Urinary bladder (tissue), 4 donors: ENCODE results near the gene DBNDD1. TPM values are rescaled to one million over a fixed set of nuclear protein-coding genes. Genes with fewer than 3 reads are reported as not detected.
A peak's percentile ranks its signal among the peaks of the same experiment; 100 is the strongest.
"Not testable (repeated sequence)": the region's sequence is repeated elsewhere in the genome, so short reads cannot be mapped to it uniquely, and the experiment has no call there.

Source experiments
- DNase-seq: peaks from one replicate; pipeline ENCODE4 v3.0.0-alpha.2; 2015; ENCODE audit errors: extremely low spot score
- H3K27ac ChIP-seq: one replicate; pipeline ENCODE4 v1.5.1; 2013; ENCODE audit warnings: low read depth, mild to moderate bottlenecking, moderate library complexity
- H3K36me3 ChIP-seq: one replicate; pipeline ENCODE4 v1.6.1; 2013; ENCODE audit warnings: mild to moderate bottlenecking, moderate library complexity; ENCODE audit not compliant: insufficient read depth
- H3K4me1 ChIP-seq: one replicate; pipeline ENCODE4 v1.6.1; 2013; ENCODE audit warnings: mild to moderate bottlenecking, moderate library complexity; ENCODE audit not compliant: insufficient read depth
- H3K4me3 ChIP-seq: one replicate; pipeline ENCODE4 v1.5.1; 2013; ENCODE audit warnings: low read depth, low read length
- WGBS: extraction: QIAGEN DNeasy Blood & Tissue Kit; methylation state at CpG from one replicate; pipeline ENCODE4 v1.1.7; 2013; 5-methylcytosine and 5-hydroxymethylcytosine counted together
- polyA plus RNA-seq: library from polyadenylated mRNA; stranded (reverse); fragments of 200-250 nt; gene quantifications from one replicate; pipeline ENCODE4 v1.2.3, GENCODE V29; 2013
- total RNA-seq: library from RNA; depleted of rRNA; stranded (reverse); fragments of >200 nt; gene quantifications from one replicate; pipeline ENCODE4 v1.2.3, GENCODE V29; 2014
- donor health status: healthy with polysubstance abuse.
- donor health status: healthy.

Gene DBNDD1
- total and polyA plus RNA-seq, 2 donors, result 0.26 to 1.4 TPM

GRCh38 chr16:89984216-89984615 is 35.0 kb downstream of the DBNDD1 start:
- no peaks in the 10 kb centered on the region for H3K4me1 ChIP-seq
- H3K27ac ChIP-seq, result no peak overlapping the region
- DNase-seq, result no peak
- peaks cover 6% of the 10 kb centered on the region for H3K36me3 ChIP-seq
- no peak overlapping the region for H3K4me3 ChIP-seq
- WGBS, result 92% methylated on average over 7 of the region's 7 CpGs

- Histone ChIP-seq H3K27ac (no peak overlapping the region), H3K4me3 (no peak overlapping the region), H3K4me1 (no peaks in the 10 kb centered on the region), H3K36me3 (peaks cover 4% of the 10 kb centered on the region)
- WGBS, result 86% methylated on average over 15 of the region's 15 CpGs
- no peak for DNase-seq
Observed at GRCh38 chr16:89983536-89983935, 35.7 kb downstream of the DBNDD1 start.

GRCh38 chr16:89982318-89982717 is 36.9 kb downstream of the DBNDD1 start:
- Histone ChIP-seq H3K4me1 (no peaks in the 10 kb centered on the region), H3K27ac (no peak overlapping the region), H3K36me3 (peaks cover 4% of the 10 kb centered on the region), H3K4me3 (no peak overlapping the region)
- DNase-seq, result no peak
- 86% methylated on average over 9 of the region's 9 CpGs for WGBS

- Histone ChIP-seq H3K4me3 (no peak overlapping the region), H3K4me1 (no peaks in the 10 kb centered on the region), H3K27ac (no peak overlapping the region), H3K36me3 (peaks cover 4% of the 10 kb centered on the region)
- WGBS, result 90% methylated on average over 8 of the region's 8 CpGs
- DNase-seq, result no peak
Observed at GRCh38 chr16:89981414-89981813, 37.8 kb downstream of the DBNDD1 start.

- H3K36me3 ChIP-seq, result no peaks in the 10 kb centered on the region
- no peak overlapping the region for H3K4me3 ChIP-seq
- 90% methylated on average over 2 of the region's 2 CpGs for WGBS
- H3K27ac ChIP-seq, result no peak overlapping the region
- no peak for DNase-seq
- peaks cover 3% of the 10 kb centered on the region for H3K4me1 ChIP-seq
Observed at GRCh38 chr16:89974870-89975269, 44.4 kb downstream of the DBNDD1 start.

GRCh38 chr16:89973654-89974335 is 45.5 kb downstream of the DBNDD1 start:
- Histone ChIP-seq H3K4me3 (no peak overlapping the region), H3K4me1 (peaks cover 3% of the 10 kb centered on the region), H3K27ac (no peak overlapping the region), H3K36me3 (no peaks in the 10 kb centered on the region)
- WGBS, result 93% methylated on average over 13 of the region's 13 CpGs
- no peak for DNase-seq

GRCh38 chr16:89973235-89973634 is 46.0 kb downstream of the DBNDD1 start:
- 14% methylated on average over 14 of the region's 14 CpGs for WGBS
- H3K27ac ChIP-seq, result peak overlapping the region; percentile 81

GRCh38 chr16:89972244-89973234 is 46.7 kb downstream of the DBNDD1 start:
- peaks cover 3% of the 10 kb centered on the region for H3K4me1 ChIP-seq
- no peaks in the 10 kb centered on the region for H3K36me3 ChIP-seq
- peak overlapping the region; percentile 81 for H3K27ac ChIP-seq
- peak overlapping the region; percentile 80 for H3K4me3 ChIP-seq
- peak; percentile 83 for DNase-seq
- WGBS, result under 1% methylated on average over 104 of the region's 104 CpGs

More at GRCh38 chr16:89973235-89973634, 46.0 kb downstream of the DBNDD1 start:
- Histone ChIP-seq H3K4me1 (peaks cover 3% of the 10 kb centered on the region), H3K4me3 (peak overlapping the region; percentile 80), H3K36me3 (no peaks in the 10 kb centered on the region)
- DNase-seq, result no peak

GRCh38 chr16:89971495-89972243 is 47.6 kb downstream of the DBNDD1 start:
- DNase-seq, result no peak
- Histone ChIP-seq H3K4me1 (peaks cover 3% of the 10 kb centered on the region), H3K4me3 (peak overlapping the region; percentile 80), H3K36me3 (no peaks in the 10 kb centered on the region), H3K27ac (no peak overlapping the region)
- 39% methylated on average over 42 of the region's 42 CpGs for WGBS

GRCh38 chr16:89969741-89970410 is 49.4 kb downstream of the DBNDD1 start:
- no peak overlapping the region for H3K27ac ChIP-seq
- H3K4me3 ChIP-seq, result no peak overlapping the region
- H3K4me1 ChIP-seq, result peaks cover 3% of the 10 kb centered on the region
- DNase-seq, result no peak
- H3K36me3 ChIP-seq, result no peaks in the 10 kb centered on the region
- WGBS, result 93% methylated on average over 6 of the region's 6 CpGs

GRCh38 chr16:89968074-89968473 is 51.2 kb downstream of the DBNDD1 start:
- not testable (repeated sequence) for DNase-seq, H3K27ac ChIP-seq, H3K4me3 ChIP-seq, H3K4me1 ChIP-seq, H3K36me3 ChIP-seq
- WGBS, result 89% methylated on average over 11 of the region's 11 CpGs

- 80% methylated on average over 5 of the region's 5 CpGs for WGBS
- H3K27ac ChIP-seq, DNase-seq, H3K36me3 ChIP-seq, H3K4me3 ChIP-seq, H3K4me1 ChIP-seq: not testable (repeated sequence)
Observed at GRCh38 chr16:89967436-89967835, 51.8 kb downstream of the DBNDD1 start.

- Histone ChIP-seq H3K27ac (no peak overlapping the region), H3K4me3 (no peak overlapping the region), H3K36me3 (no peaks in the 10 kb centered on the region), H3K4me1 (no peaks in the 10 kb centered on the region)
- WGBS, result 79% methylated on average over 9 of the region's 9 CpGs
- no peak for DNase-seq
Observed at GRCh38 chr16:89966756-89967155, 52.5 kb downstream of the DBNDD1 start.
